ENCODE measurements around the gene SPRR4. TPM values are rescaled to one million over a fixed set of nuclear protein-coding genes. Genes with fewer than 3 reads are reported as not detected.

SPRR4 gene
- total RNA-seq, 1 experiment from 2014 or later = not detected

GRCh38 chr1:152983743-152984142 is 13.3 kb downstream of the SPRR4 start, which contains the start of gene SPRR1A:
TSS of gene SPRR1A (plus strand) at chr1:152984081. CDS start at chr1:152985231, 1,150 bp downstream.
- ChIA-PET POLR2A (interaction anchor here (0.8 to 3.0 kb wide), 4 partner anchors 16 to 209 kb away, joined by 3 to 14 read pairs (median 4); partner anchors contain the start of gene SPRR2B), CTCF (interaction anchor here (0.6 kb wide), 1 partner anchor 209 kb away, joined by 3 read pairs; no protein-coding TSS in a partner anchor)
- Mint-ChIP-seq H3K4me3 (ENCODE audit: unreplicated experiment) (no peak within 1 kb of the TSS), H3K4me1 (ENCODE audit: insufficient read depth, unreplicated experiment) (peaks cover 5% of the 10 kb centered on the region), H3K27me3 (ENCODE audit: insufficient read depth, unreplicated experiment) (no peaks in the 10 kb centered on the region), H3K9me3 (ENCODE audit: unreplicated experiment) (no peaks in the 10 kb centered on the region), H3K27ac (ENCODE audit: low read depth, unreplicated experiment) (no peak within 1 kb of the TSS), H3K36me3 (ENCODE audit: insufficient read depth, unreplicated experiment) (no peaks in the 10 kb centered on the region)
- DNase-seq (ENCODE audit: unreplicated experiment) = peak; percentile 70
- intact Hi-C loops (cut with micrococcal nuclease) = no loop called here
- no TSS peak for BruUV-seq (replicated peaks)
- TF ChIP-seq CTCF (IDR thresholded peaks at IDR 0.05; ENCODE audit: unreplicated experiment) = no peak

DNA sequence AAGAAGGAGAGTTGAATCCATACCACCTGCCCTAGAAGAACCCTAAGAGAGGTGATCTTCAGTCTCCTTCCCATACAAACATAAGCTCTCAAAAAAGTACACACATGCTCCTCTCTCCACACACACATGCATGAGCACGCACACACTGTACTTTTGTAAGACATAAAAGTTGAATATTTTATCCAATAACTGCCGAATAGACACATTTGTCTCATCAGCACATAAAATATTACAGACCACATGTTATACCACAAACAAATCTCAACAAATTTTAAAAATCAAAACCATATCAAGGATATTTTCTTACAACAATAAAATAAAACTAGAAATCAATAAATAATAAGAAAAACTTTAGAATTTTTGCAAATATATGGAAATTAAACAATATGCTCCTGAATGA is 16.1 kb downstream of the SPRR4 start:
- no TSS peak for BruUV-seq (replicated peaks)
- intact Hi-C loops (cut with micrococcal nuclease) = no loop called here
- H3K27ac Mint-ChIP-seq (ENCODE audit: low read depth, unreplicated experiment) = no peak overlapping the region
- no peaks in the 10 kb centered on the region for H3K27me3 Mint-ChIP-seq (ENCODE audit: insufficient read depth, unreplicated experiment)
- DNase-seq (ENCODE audit: unreplicated experiment) = no peak
- H3K4me1 Mint-ChIP-seq (ENCODE audit: insufficient read depth, unreplicated experiment) = no peaks in the 10 kb centered on the region
- no peak for TF ChIP-seq CTCF (IDR thresholded peaks at IDR 0.05; ENCODE audit: unreplicated experiment)
- no peaks in the 10 kb centered on the region for H3K36me3 Mint-ChIP-seq (ENCODE audit: insufficient read depth, unreplicated experiment)
- H3K4me3 Mint-ChIP-seq (ENCODE audit: unreplicated experiment) = no peak overlapping the region
- CTCF ChIA-PET = no interaction called here
- POLR2A ChIA-PET = interaction anchor here (0.7 kb wide), 1 partner anchor 13 kb away, joined by 3 read pairs; no protein-coding TSS in a partner anchor
- H3K9me3 Mint-ChIP-seq (ENCODE audit: unreplicated experiment) = no peaks in the 10 kb centered on the region

- peaks cover 8% of the 10 kb centered on the region for H3K9me3 Mint-ChIP-seq (ENCODE audit: unreplicated experiment)
- no peaks in the 10 kb centered on the region for H3K36me3 Mint-ChIP-seq (ENCODE audit: insufficient read depth, unreplicated experiment)
- no peak overlapping the region for H3K4me3 Mint-ChIP-seq (ENCODE audit: unreplicated experiment)
- intact Hi-C loops (cut with micrococcal nuclease) = no loop called here
- no TSS peak for BruUV-seq (replicated peaks)
- no peaks in the 10 kb centered on the region for H3K4me1 Mint-ChIP-seq (ENCODE audit: insufficient read depth, unreplicated experiment)
- H3K27me3 Mint-ChIP-seq (ENCODE audit: insufficient read depth, unreplicated experiment) = no peaks in the 10 kb centered on the region
- no peak for DNase-seq (ENCODE audit: unreplicated experiment)
- CTCF ChIA-PET = no interaction called here
- H3K27ac Mint-ChIP-seq (ENCODE audit: low read depth, unreplicated experiment) = no peak overlapping the region
- POLR2A ChIA-PET = no interaction called here
- TF ChIP-seq CTCF (IDR thresholded peaks at IDR 0.05; ENCODE audit: unreplicated experiment) = no peak
Measured at GRCh38 chr1:152993186-152993585, 22.7 kb downstream of the SPRR4 start.

GRCh38 chr1:152995842-152996241 is 25.4 kb downstream of the SPRR4 start:
- peaks cover 16% of the 10 kb centered on the region for H3K4me1 Mint-ChIP-seq (ENCODE audit: insufficient read depth, unreplicated experiment)
- peaks cover 8% of the 10 kb centered on the region for H3K9me3 Mint-ChIP-seq (ENCODE audit: unreplicated experiment)
- TF ChIP-seq CTCF (IDR thresholded peaks at IDR 0.05; ENCODE audit: unreplicated experiment) = no peak
- intact Hi-C loops (cut with micrococcal nuclease) = no loop called here
- no peak overlapping the region for H3K27ac Mint-ChIP-seq (ENCODE audit: low read depth, unreplicated experiment)
- DNase-seq (ENCODE audit: unreplicated experiment) = no peak
- H3K27me3 Mint-ChIP-seq (ENCODE audit: insufficient read depth, unreplicated experiment) = no peaks in the 10 kb centered on the region
- ChIA-PET CTCF (interaction anchor here (1.5 kb wide), 1 partner anchor 124 kb away, joined by 4 read pairs; no protein-coding TSS in a partner anchor), POLR2A (interaction anchor here (1.0 kb wide), 1 partner anchor 63 kb away, joined by 3 read pairs; no protein-coding TSS in a partner anchor)
- no TSS peak for BruUV-seq (replicated peaks)
- H3K4me3 Mint-ChIP-seq (ENCODE audit: unreplicated experiment) = no peak overlapping the region
- no peaks in the 10 kb centered on the region for H3K36me3 Mint-ChIP-seq (ENCODE audit: insufficient read depth, unreplicated experiment)
